Upper lobe of left lung (tissue), 4 donors: Measurements from ENCODE around the gene TMEM165.

ENCODE experiments used
- POLR2A ChIP-seq, 4 donors: fragments of 450-650 bp; IDR thresholded peaks; one replicate each; pipeline ENCODE4 v1.5.1; 2016 to 2017; ENCODE audit warnings: antibody characterized with exemption in 4 of 4, mild to moderate bottlenecking in 2 of 4
- POLR2AphosphoS5 ChIP-seq, 2 donors: sonication (generic); formaldehyde crosslinking; IDR thresholded peaks; one replicate each; pipeline ENCODE4 v1.5.1; 2017; ENCODE audit warnings: antibody characterized with exemption in 2 of 2
- TF ChIP-seq, protein P1 (sequence below), 6 experiments: fragments of 450-650 bp in 4 of 6; fragments of 200-600 bp in 2 of 6; sonication (generic) in 2 of 6; IDR thresholded peaks; one replicate each; pipeline ENCODE4 v1.5.1; 2016 to 2019; ENCODE audit warnings: antibody characterized with exemption in 6 of 6

DNA sequence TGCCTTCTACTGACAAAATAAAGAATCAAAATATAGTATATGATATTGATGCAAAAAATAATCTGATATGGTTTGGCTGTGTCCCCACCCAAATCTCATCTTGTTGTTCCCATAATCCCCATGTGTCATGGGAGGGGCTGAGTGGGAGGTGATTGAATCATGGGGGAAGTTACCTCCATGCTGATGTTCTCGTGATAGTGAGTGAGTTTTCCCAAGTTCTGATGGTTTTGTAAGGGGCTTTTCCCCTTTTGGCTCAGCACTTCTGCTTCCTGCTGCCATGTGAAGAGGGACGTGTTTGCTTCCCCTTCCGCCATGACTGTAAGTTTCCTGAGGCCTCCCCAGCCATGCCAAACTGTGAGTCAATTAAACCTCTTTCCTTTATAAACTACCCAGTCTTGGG is 70.2 kb downstream of the TMEM165 start:
- TF ChIP-seq, protein P1, sequence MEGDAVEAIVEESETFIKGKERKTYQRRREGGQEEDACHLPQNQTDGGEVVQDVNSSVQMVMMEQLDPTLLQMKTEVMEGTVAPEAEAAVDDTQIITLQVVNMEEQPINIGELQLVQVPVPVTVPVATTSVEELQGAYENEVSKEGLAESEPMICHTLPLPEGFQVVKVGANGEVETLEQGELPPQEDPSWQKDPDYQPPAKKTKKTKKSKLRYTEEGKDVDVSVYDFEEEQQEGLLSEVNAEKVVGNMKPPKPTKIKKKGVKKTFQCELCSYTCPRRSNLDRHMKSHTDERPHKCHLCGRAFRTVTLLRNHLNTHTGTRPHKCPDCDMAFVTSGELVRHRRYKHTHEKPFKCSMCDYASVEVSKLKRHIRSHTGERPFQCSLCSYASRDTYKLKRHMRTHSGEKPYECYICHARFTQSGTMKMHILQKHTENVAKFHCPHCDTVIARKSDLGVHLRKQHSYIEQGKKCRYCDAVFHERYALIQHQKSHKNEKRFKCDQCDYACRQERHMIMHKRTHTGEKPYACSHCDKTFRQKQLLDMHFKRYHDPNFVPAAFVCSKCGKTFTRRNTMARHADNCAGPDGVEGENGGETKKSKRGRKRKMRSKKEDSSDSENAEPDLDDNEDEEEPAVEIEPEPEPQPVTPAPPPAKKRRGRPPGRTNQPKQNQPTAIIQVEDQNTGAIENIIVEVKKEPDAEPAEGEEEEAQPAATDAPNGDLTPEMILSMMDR (IDR thresholded peaks at IDR 0.05): no peak
- TF ChIP-seq POLR2AphosphoS5 (IDR thresholded peaks at IDR 0.05) (no peak), POLR2A (IDR thresholded peaks at IDR 0.05) (no peak)
